ENCODE data around the gene RABGAP1L.
"Not testable (repeated sequence)": the region's sequence is repeated elsewhere in the genome, so short reads cannot be mapped to it uniquely, and the experiment has no call there.

Gene RABGAP1L

DNA sequence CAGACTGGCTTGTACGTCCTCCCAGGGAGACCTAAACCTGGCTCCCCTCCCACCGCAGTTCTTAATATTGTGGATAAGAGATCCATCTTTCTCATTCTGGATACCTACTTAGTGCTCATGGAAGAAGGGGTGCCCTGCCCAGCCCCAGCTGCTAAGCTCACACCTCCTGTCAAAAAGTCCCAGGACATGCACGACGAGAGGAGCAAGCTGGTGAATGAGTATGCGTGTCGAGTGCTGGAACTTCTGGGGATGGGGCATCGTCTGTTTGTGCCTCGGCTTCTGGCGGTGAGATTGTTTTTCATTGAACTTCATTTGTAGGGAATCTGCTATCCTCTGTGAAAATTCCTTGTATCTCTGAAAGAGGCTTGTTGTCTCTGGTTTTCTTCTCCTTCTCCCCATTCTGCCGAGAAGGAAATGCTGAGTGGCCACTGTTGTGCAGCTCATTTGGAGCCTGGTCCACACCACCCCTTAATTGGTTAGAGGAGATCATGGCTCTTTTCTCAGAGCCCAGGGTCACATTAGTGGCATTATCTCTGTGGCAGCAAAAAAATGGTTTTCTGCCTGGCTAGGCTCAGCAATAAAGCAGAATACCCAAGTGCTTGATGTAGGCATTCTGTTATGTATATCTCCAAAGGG lies 641.0 kb downstream of the RABGAP1L start:
- peak in 42 of 56 donors; percentile 3 to 76 (median 36) for DNase-seq

DNA sequence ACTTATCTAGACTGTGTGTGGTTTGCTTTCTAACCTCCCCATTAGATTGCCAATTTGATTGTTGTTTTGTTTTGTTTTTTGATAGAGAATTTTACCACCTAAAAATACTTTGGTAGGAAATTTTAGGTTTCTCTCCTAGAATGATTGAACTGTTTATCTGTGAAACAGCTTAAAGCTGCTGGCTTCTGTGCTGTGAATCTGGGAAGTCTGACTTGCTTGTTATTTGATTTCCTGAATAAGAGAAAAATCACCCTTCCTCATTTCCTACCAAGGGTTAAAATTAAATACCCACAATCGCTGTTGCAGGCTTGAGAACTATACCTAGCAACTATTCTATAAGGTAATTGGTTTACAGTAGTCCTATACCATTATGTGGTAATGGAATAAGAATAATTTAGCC lies 641.6 kb downstream of the RABGAP1L start:
- DNase-seq = no peak

DNA sequence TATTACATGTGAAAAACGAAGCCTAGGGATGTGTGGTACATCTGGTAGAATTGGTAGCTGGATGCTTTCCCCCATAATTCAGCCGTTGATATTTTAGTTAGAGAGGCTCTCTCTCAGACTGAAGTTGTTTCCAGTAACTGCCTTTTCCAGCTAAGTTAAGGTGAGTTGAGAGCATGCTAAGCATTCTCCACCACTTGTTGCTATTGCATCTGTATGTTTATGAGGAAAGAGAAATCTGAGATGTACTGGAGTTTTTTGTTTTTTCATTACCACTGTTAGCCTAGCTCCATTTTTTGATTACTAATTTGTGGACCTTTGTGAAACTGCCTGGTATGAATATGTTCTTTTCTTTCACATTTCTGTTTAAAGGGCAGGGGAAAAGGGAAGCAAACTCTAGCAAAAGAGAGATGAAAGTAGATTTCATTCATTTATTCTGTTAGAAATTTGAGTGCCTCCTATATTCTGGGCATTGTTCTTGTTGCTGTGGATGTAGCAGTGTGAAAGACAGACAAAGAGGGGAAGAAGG lies 650.5 kb downstream of the RABGAP1L start:
- DNase-seq = no peak

DNA sequence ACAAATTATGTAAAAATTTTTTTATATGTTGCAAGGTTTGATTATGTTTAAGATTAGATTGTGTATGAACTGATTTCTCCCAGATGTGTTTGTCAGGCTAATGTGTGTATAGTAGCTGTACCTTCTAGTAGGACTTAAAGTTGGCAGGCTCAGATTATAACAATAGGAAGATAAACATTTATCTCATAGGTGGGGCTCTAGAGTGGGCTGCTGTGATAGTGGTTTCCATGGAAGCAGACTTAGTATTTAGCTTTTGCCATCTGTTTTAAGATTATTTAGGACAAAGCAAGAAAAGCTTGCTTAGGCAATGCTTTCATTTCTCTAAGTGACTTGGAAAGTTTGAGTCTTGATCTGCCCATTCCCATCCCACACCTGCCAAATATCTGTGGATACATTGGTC lies 652.7 kb downstream of the RABGAP1L start:
- no peak for DNase-seq

DNA sequence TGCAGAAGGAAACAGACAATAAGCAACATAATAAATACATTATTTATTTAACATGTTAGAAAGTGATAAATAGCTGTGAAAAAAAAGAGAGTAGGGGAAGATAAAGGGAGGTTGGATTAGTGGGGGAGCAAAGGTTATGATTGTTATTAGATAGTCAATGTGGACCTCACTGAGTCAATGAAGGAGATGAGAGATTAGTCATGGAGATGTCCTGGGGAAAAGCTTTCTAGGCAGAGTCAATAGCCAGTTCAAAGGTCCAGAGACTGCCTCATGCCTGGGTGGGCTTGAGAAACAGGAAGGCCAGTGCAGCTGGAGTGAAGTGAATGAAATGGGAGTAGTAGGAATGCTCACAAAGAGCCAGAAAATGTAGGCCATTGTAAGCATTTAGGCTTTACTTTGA lies 653.3 kb downstream of the RABGAP1L start:
- DNase-seq = no peak

DNA sequence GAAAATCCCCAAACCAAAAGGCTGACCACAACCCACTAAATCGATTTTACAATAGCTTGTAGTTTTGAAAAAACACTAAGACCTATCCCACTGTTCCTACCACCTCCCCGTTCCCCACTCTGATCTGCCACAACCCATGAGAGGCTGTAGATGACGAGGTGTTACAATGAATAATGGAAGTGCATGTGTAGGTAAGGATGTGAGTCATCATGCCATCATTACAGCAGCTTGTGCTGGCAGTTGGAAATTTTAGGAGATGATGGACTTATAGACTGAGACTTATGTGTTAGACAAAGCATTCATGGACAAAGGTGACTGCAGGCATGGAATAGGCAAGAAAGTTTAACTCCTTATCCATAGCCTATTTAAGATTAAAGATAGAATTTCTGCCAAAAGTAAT lies 655.7 kb downstream of the RABGAP1L start:
- peak in 4 of 56 donors; percentile 7 to 44 (median 14) for DNase-seq

DNA sequence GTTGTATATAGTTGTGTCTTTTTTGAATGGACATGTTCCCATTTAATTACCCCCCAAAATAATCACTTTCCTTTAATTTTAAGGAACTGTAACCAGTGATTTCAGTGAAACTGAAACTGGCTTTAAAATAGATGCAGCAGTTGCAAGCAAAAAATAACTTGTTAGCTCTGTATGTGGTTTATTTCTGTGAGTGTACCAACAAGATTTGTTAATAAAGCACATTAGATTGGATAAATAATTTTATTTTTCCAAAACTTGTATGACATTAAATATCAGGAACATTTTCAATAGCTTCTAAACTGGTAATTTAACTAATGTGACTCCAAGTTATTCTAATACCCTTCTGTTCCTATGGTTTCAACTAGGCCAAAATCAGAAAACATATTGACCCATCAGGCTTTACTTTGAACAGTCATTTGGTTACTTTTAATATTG lies 656.2 kb downstream of the RABGAP1L start:
- DNase-seq = no peak

DNA sequence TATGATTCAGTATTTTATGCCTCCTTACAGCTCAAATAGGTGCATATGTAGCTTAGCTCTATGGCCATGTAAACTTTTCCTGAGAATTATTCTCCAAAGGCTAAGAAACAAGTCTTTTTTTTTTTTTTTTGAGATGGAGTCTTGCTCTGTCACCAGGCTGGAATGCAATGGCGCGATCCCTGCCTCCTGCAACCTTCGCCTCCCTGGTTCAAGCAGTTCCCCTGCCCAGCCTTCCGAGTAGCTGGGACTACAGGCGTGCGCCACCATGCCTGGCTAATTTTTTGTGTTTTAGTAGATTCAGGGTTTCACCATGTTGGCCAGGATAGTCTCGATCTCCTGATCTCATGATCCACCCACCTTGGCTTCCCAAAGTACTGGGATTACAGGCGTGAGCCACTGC lies 657.3 kb downstream of the RABGAP1L start:
- not testable (repeated sequence) for DNase-seq

DNA sequence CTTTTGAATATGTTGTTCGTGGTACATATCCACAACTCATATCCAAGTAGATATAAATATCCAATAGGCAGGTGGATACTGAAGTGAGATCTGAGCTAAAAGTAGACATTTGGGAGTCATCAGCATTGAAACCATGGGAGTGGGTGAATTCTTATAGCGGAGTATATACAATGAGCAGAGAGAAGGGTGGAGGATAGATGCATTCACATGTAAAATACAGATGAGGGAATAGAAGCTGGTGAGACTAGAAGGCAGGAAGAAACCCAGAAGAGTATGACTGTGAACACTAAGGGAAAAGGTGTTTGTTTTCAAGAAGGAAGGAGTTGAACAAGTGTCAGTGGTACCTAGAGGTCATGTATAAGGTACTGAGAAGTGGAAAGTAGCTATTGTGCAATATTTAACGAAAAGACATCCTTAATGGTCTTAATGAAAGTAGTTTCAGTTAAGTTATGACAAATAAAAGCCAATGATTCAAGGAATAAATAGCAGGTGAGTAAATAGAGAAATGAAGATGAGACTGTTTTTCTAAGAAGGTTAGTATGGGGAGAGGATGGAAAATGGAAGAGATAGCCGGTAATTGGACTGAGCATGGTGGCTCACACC lies 658.8 kb downstream of the RABGAP1L start:
- no peak for DNase-seq

DNA sequence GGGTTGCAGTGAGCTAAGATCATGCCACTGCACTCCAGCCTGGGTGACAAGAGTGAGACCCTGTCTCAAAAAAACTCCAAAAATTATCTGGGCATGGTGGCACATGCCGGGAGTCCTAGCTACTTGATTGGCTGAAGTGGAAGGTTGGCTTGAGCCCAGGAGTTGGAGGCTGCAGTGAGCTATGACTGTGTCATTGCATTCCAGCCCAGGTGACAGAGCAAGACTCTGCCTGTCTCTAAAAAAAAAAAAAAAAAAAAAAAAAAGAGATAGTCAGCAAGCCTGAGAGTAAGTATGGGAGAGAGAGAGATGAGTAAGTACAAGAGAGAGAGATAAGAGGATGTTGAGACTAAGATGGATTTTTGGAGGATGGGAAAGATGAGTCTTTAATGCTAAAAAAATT lies 659.6 kb downstream of the RABGAP1L start:
- DNase-seq = no peak

DNA sequence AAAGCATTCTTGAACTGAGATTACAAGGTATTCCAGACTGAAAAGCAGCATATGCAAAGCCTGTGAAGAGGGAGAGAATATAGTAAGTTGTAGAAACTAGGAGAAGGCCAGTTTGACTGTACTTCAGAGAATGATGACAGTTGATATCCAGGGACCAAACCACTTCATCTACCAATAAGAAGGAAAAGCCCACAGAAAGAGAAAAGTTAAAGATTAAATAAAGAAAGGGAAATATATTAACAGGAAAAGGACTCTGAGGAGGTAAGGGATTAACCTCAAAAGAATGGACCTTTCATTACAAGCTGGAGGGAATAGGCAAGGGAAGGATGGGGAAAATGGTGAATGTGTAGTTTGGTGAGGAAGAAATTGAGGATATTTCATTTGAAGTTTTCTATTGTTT lies 660.3 kb downstream of the RABGAP1L start:
- DNase-seq = no peak

DNA sequence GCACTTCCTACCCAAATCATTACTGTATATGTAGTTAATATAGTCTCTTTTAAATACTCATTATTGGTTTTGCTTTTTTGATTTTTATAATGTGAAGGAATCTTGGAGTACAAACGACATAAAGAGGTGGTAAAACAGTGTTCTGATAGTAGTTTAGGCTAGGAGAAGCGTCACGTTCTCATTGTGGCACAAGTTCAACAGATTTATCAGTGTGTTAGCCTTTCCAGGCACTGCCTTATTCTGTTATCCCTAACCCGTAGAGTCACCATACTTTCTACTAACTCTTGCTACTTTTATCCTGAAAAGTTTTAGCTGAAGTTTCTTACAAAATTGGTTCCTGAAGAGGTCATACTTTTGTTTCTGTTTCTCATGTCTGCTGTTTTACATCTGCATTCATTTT lies 665.8 kb downstream of the RABGAP1L start:
- no peak for DNase-seq

DNA sequence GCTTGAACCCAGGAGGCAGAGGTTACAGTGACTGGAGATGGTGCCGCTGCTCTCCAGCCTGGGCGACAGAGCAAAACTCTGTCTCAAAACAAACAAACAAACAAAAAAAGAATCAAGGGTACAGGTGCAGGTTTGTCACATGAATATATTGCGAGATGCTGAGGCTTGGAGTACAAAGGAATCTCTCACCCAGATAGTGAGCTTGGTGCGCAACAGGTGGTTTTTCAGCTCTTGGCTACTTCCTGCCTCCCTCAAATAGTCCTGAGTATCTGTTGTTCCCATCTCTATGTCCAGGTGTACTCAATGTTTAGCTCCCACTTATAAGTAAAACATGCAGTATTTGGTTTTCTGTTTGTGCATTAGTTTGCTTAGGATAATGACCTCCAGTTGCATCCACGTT lies 666.5 kb downstream of the RABGAP1L start:
- DNase-seq = no peak

DNA sequence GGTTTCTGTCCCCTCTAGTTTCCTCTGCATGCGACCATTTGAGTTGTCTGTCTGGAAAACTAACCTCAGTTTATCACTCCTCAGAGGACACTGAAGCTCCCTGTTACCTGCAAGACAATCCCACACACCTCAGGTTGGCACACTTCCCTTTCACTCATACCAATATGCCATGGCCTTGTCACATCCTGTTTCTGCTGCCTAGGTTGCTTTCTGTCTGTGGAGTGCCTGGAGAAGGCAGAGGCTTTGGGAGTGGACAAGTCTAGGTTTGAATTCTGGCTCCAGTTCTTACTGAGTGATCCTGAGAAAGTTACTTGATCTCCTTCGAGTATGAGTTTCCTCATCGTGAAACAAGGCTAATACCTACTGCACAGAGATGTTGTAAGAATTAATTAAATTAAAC lies 668.9 kb downstream of the RABGAP1L start:
- DNase-seq = no peak

DNA sequence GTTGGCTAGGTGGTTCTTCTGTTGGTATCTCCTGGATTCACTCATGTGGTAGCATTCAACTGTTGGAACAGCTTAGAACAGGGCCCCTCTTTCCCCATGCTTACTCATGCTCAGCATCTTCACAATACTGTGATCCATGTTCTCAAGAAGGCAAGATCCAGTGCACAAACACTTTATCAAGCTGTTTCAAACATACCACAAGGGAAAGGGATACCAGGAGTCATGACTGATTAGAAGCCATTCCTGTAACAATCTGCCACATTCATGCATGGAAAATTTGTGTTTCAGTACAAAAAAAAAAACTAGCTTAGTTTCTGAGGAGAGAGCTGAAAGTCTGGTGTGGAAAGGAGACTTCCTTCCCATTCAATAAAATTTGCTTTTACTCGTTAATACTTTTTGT lies 670.7 kb downstream of the RABGAP1L start:
- no peak for DNase-seq

DNA sequence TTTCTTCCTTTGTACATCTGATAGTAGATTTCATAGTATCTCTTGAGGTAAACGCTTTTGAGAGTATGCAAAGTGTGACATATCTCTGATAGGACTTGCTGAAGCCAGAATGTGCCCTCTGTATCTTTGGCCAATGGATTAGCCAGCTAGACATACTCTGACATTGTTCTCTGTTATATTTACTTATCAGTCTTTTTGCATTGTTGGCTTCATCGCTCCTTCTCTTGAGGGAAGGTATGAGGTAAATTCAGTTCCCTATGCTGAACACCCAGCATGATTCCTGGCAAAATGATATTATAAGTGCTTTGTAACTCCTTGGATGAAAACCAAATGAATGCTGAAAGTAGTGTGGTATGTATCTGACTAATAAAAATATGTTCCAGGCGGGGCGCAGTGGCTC lies 677.2 kb downstream of the RABGAP1L start:
- no peak for DNase-seq

DNA sequence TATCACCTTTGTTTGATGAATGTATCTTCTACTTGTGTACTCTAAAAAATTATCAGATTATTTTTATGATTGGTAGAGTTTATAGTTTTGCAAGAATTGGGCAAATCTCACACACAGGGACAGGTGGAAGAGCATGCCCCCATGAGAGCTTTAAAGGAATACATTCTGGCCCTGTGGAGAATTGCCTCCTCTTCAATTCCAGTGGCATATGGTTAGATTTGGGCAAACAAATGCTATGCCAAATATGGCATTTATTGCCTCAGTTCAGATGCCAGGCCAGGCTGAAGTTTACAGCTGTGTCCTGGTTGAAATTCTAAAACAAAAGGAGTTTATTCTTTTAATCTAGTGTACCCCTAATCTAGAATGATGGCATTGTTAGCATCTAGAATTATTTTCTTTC lies 678.1 kb downstream of the RABGAP1L start:
- no peak for DNase-seq

DNA sequence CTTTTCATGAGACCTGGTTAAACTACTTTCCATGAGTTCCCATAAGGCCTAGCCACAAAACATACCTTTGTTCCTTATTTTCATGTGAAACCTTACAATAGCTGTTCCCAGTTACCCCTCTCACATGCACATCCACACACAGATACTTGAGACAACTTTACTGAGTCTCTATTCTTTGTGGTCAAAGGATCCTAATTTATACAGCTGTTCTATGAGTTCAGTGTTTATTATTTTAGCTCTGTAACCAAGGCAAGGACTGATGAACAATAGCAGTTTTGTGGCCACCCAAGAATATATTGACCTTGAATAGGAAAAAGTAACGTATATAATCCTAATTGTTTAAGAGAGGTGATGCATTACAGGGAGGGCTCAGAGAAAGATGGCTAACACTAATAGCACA lies 679.9 kb downstream of the RABGAP1L start:
- DNase-seq = no peak

DNA sequence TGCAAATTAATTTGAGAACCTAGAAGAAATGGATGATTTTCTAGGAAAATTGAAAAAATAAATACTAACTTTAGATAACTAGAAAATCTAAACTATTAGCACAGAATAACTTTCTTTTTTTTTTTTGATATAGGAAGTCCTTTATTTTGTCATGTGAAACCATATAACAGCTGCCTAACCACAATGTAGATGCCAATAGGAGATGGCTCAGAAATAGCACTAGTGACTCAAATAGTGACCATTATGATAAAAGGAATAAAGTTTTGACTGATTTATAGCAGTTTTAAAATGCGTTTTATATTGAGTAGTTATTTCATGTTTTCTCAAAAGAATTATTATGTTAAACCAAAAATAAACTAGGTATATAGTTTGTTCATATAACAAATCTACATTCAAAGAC lies 682.4 kb downstream of the RABGAP1L start:
- no peak for DNase-seq

DNA sequence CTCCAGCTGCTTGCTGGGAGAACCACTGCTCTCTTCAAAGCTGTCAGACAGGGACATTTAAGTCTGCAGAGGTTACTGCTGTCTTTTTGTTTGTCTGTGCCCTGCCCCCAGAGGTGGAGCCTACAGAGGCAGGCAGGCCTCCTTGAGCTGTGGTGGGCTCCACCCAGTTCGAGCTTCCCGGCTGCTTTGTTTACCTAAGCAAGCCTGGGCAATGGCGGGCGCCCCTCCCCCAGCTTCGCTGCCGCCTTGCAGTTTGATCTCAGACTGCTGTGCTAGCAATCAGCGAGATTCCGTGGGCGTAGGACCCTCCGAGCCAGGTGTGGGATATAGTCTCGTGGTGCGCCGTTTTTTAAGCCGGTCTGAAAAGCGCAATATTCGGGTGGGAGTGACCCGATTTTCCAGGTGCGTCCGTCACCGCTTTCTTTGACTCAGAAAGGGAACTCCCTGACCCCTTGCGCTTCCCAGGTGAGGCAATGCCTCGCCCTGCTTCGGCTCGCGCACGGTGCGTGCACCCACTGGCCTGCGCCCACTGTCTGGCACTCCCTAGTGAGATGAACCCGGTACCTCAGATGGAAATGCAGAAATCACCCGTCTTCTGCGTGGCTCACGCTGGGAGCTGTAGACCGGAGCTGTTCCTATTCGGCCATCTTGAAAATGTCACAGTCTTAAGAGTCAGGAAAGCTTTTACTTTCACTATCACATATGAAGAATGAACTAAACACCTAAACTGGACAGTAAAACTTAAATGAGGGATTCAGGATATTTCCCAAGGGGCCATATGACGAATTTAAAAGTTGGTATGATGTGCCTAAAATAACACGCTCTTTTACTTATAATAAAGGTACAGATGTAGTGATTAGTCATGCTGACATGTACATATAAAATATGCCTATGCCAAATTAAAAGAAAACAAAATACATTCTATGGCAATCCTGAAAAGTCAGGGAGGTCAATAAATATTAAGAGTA lies 689.6 kb downstream of the RABGAP1L start:
- not testable (repeated sequence) for DNase-seq

DNA sequence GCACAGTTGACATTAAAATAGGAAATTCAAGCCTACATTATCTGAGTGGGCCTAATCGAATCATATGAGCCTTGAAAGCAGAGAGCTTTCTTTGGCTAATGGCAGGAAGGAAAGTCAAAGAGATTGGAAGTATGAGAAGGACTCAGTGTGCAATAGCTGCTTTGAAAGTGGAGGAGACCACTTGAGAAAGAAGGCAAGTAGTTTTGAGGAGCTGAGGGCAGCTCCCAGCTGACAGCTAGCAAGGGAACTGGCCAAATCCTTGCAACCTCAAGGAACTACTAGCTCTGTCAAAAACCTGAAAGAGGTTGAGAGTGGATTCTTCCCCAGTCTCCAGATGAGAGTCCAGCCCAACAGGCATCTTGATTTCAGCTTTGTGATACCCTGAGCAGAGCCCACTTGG lies 691.4 kb downstream of the RABGAP1L start:
- no peak for DNase-seq

DNA sequence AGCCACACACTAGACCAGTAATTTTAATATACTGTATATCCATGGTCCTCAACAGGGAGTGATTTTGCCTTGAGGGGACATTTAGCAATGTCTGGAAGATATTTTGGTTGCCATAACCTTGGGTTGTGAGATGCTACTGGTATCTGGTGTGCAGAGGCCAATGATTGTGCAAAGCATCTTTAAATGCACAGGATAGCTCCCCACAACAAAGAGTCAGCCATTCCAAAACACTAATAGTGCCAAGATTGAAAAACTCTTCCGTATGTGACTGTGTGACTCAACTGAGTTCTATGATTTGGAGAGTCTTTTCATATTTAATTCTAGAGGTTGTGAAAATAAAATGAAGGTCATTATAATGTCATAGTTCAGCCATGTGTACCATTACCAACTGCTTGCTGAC lies 699.0 kb downstream of the RABGAP1L start:
- DNase-seq = no peak

All from nucleus accumbens (tissue), 56 donors.